Testis (tissue), 2 donors: ENCODE measurements around the gene FOXN3.

Experiments used
- CTCF ChIP-seq, 3 experiments: fragments of 450-650 bp in 2 of 3; fragments of 200-600 bp in 1 of 3; sonication (generic) in 1 of 3; IDR thresholded peaks; one replicate each; pipeline ENCODE4 v1.5.1; 2016 to 2019; ENCODE audit warnings: antibody characterized with exemption in 3 of 3, mild to moderate bottlenecking in 2 of 3, moderate library complexity in 1 of 3
- POLR2A ChIP-seq: fragments of 450-650 bp; IDR thresholded peaks from one replicate; pipeline ENCODE4 v1.6.1; 2017; ENCODE audit warnings: antibody characterized with exemption, mild to moderate bottlenecking, moderate library complexity

GRCh38 chr14:89370381-89370780 is 46.7 kb downstream of the FOXN3 start:
- TF ChIP-seq CTCF (IDR thresholded peaks at IDR 0.05) (no peak), POLR2A (no peak)
